H1 (cell line): ENCODE results near the gene ACP6. TPM values are rescaled to one million over a fixed set of nuclear protein-coding genes. Genes with fewer than 3 reads are reported as not detected.

ENCODE experiments used
- CTCF ChIA-PET: fragments of 300-600 bp; sonication (Branson Sonifier 250); formaldehyde crosslinking; loops from one replicate; lab custom pipeline; 2021; ENCODE audit not compliant: partially characterized antibody; lab: Charles Lee
- POLR2A ChIA-PET: fragments of 300-600 bp; sonication (Branson Sonifier 250); formaldehyde crosslinking; loops from one replicate; lab custom pipeline; 2021; ENCODE audit warnings: inconsistent platforms; ENCODE audit not compliant: partially characterized antibody; lab: Charles Lee
- DNase-seq, 2 experiments: peaks; one replicate each; pipeline versions ENCODE4 v3.0.0 to v3.0.0-alpha.2; 2010 to 2022; ENCODE audit warnings: low spot score in 2 of 2, low read depth in 1 of 2, mixed read lengths in 1 of 2
- FAIRE-seq: peaks from 2 replicates; lab custom pipeline; 2011; peaks lifted over from hg19 to GRCh38; lab: Jason Lieb, UNC
- H2AFZ ChIP-seq: 2 replicates; pipeline ENCODE4 v1.8.1; 2012; ENCODE audit warnings: low read length, inconsistent platforms
- H2AK5ac ChIP-seq: 2 replicates; pipeline ENCODE4 v1.6.1; 2013; ENCODE audit warnings: low read depth, low read length
- H2BK120ac ChIP-seq: replicated peaks from 2 replicates; pipeline ENCODE3; 2013; ENCODE audit warnings: low read depth, low read length, inconsistent platforms
- H2BK12ac ChIP-seq: 2 replicates; pipeline ENCODE4 v1.6.1; 2013; ENCODE audit warnings: low read depth, low read length
- H2BK15ac ChIP-seq: 2 replicates; pipeline ENCODE4 v1.6.1; 2013; ENCODE audit warnings: low read length
- H2BK20ac ChIP-seq: 2 replicates; pipeline ENCODE4 v1.6.1; 2013; ENCODE audit warnings: low read length
- H2BK5ac ChIP-seq: 2 replicates; pipeline ENCODE4 v1.6.1; 2013; ENCODE audit warnings: low read depth, low read length
- H3K14ac ChIP-seq: 2 replicates; pipeline ENCODE4 v1.6.1; 2013; ENCODE audit warnings: inconsistent platforms; ENCODE audit not compliant: insufficient read length
- H3K18ac ChIP-seq: 2 replicates; pipeline ENCODE4 v1.6.1; 2013; ENCODE audit warnings: low read length; ENCODE audit errors: extremely low read depth
- H3K23ac ChIP-seq: 2 replicates; pipeline ENCODE4 v1.6.1; 2013; ENCODE audit warnings: inconsistent platforms; ENCODE audit not compliant: insufficient read length
- H3K23me2 ChIP-seq: 2 replicates; pipeline ENCODE4 v1.6.1; 2013; ENCODE audit warnings: low read depth, low read length
- H3K27ac ChIP-seq: 2 replicates; pipeline ENCODE4 v1.6.1; 2011; ENCODE audit warnings: low read depth, low read length, inconsistent platforms
- H3K27me3 ChIP-seq, 4 experiments: replicated peaks in 1 of 4; 1 replicate in 1 of 4; 2 replicates in 3 of 4; pipeline versions ENCODE4 v1.6.1 to v1.8.1; 2011 to 2013; ENCODE audit warnings: low read length in 3 of 4, mild to moderate bottlenecking in 3 of 4, inconsistent platforms in 2 of 4, mixed read lengths in 2 of 4, moderate library complexity in 1 of 4; ENCODE audit not compliant: control insufficient read depth in 3 of 4, insufficient read depth in 3 of 4; ENCODE audit errors: extremely low read depth in 1 of 4
- H3K36me3 ChIP-seq, 4 experiments: 2 replicates each; pipeline versions ENCODE4 v1.6.1 to v1.8.1; 2011 to 2013; ENCODE audit warnings: mild to moderate bottlenecking in 4 of 4, low read length in 3 of 4, moderate library complexity in 2 of 4, control low read depth in 1 of 4, inconsistent platforms in 1 of 4; ENCODE audit not compliant: insufficient read depth in 4 of 4, control insufficient read depth in 2 of 4
- H3K4ac ChIP-seq: replicated peaks from 2 replicates; pipeline ENCODE3; 2013; ENCODE audit warnings: low read length, low read depth, mixed read lengths, inconsistent platforms; ENCODE audit not compliant: insufficient read length
- H3K4me1 ChIP-seq, 4 experiments: replicated peaks in 1 of 4; 1 replicate in 1 of 4; 2 replicates in 3 of 4; pipeline versions ENCODE4 v1.6.1 to v1.8.1; 2011 to 2013; ENCODE audit warnings: low read length in 3 of 4, inconsistent platforms in 2 of 4, mixed read lengths in 1 of 4; ENCODE audit not compliant: insufficient read depth in 4 of 4, control insufficient read depth in 3 of 4
- H3K4me2 ChIP-seq, 2 experiments: 2 replicates each; pipeline versions ENCODE4 v1.6.1 to v1.8.1; 2011 to 2013; ENCODE audit warnings: low read depth in 2 of 2, low read length in 2 of 2, control low read depth in 1 of 2, inconsistent platforms in 1 of 2, mild to moderate bottlenecking in 1 of 2; ENCODE audit not compliant: insufficient read depth in 1 of 2
- H3K4me3 ChIP-seq, 4 experiments: fragments of 200-600, 300-600 bp in 1 of 4; sonication (generic), shearing (Covaris generic), sonication (Bioruptor Twin) in 1 of 4; 2 replicates each; pipeline versions ENCODE4 v1.5.1 to v1.8.1; 2011 to 2016; ENCODE audit warnings: low read length in 4 of 4, low read depth in 3 of 4, control low read depth in 2 of 4, inconsistent platforms in 2 of 4, mild to moderate bottlenecking in 2 of 4, mixed read lengths in 1 of 4, moderate library complexity in 1 of 4; ENCODE audit not compliant: insufficient read depth in 2 of 4; ENCODE audit errors: extremely low read depth in 1 of 4
- H3K56ac ChIP-seq: replicated peaks from 2 replicates; pipeline ENCODE3; 2013; ENCODE audit warnings: low read depth, mild to moderate bottlenecking, mixed read lengths, low read length, inconsistent platforms; ENCODE audit not compliant: insufficient read length
- H3K79me1 ChIP-seq: 2 replicates; pipeline ENCODE4 v1.6.1; 2013; ENCODE audit warnings: low read depth, low read length, control low read depth
- H3K79me2 ChIP-seq, 2 experiments: 2 replicates each; pipeline versions ENCODE4 v1.6.1 to v1.8.1; 2012 to 2013; ENCODE audit warnings: low read length in 2 of 2, mild to moderate bottlenecking in 2 of 2, inconsistent platforms in 1 of 2; ENCODE audit not compliant: insufficient read depth in 2 of 2, control insufficient read depth in 1 of 2
- H3K9ac ChIP-seq, 4 experiments: replicated peaks in 1 of 4; 1 replicate in 1 of 4; 2 replicates in 3 of 4; pipeline versions ENCODE4 v1.6.1 to v1.8.1; 2011 to 2013; ENCODE audit warnings: low read depth in 3 of 4, low read length in 3 of 4, control low read depth in 2 of 4, mild to moderate bottlenecking in 2 of 4, moderate library complexity in 2 of 4, inconsistent platforms in 1 of 4; ENCODE audit errors: extremely low read depth in 1 of 4
- H3K9me3 ChIP-seq, 2 experiments: 2 replicates each; pipeline versions ENCODE4 v1.6.1 to v1.8.1; 2012 to 2013; ENCODE audit warnings: mild to moderate bottlenecking in 2 of 2, moderate library complexity in 2 of 2, control low read depth in 1 of 2, inconsistent platforms in 1 of 2, low read depth in 1 of 2, low read length in 1 of 2, mixed read lengths in 1 of 2; ENCODE audit not compliant: insufficient read depth in 2 of 2
- H4K20me1 ChIP-seq, 2 experiments: replicated peaks in 1 of 2; 2 replicates each; pipeline versions ENCODE3 to v1.8.1; 2011 to 2013; ENCODE audit warnings: inconsistent platforms in 2 of 2, low read length in 2 of 2, mild to moderate bottlenecking in 1 of 2; ENCODE audit not compliant: insufficient read depth in 2 of 2, control insufficient read depth in 1 of 2
- H4K5ac ChIP-seq: 2 replicates; pipeline ENCODE4 v1.6.1; 2013; ENCODE audit warnings: low read length, low read depth, mixed read lengths, inconsistent platforms; ENCODE audit not compliant: insufficient read length
- H4K8ac ChIP-seq: 2 replicates; pipeline ENCODE4 v1.8.0; 2013; ENCODE audit warnings: mild to moderate bottlenecking, moderate library complexity, low read length, inconsistent platforms; ENCODE audit not compliant: insufficient read depth; ENCODE audit errors: extremely low read depth
- H4K91ac ChIP-seq: replicated peaks from 2 replicates; pipeline ENCODE3; 2013; ENCODE audit warnings: low read length, mixed read lengths, inconsistent platforms; ENCODE audit not compliant: insufficient read length
- CEBPB ChIP-seq: IDR thresholded peaks from 2 replicates; pipeline ENCODE4 v1.6.1; 2012; ENCODE audit warnings: low read depth, low read length
- CHD1 ChIP-seq: IDR thresholded peaks from 2 replicates; pipeline ENCODE4 v1.6.1; 2012; ENCODE audit warnings: low read depth, low read length, improper control_type of control experiment
- GABPA ChIP-seq: IDR thresholded peaks from 2 replicates; pipeline ENCODE4 v1.6.1; 2011; ENCODE audit warnings: mild to moderate bottlenecking, low read length, moderate library complexity, borderline replicate concordance; ENCODE audit not compliant: insufficient read depth
- GTF2F1 ChIP-seq: IDR thresholded peaks from 2 replicates; pipeline ENCODE4 v1.6.1; 2012; ENCODE audit warnings: low read depth, low read length, improper control_type of control experiment, borderline replicate concordance
- HDAC6 ChIP-seq: IDR thresholded peaks from one replicate; pipeline ENCODE4 v1.7.1; 2012; ENCODE audit warnings: low read depth, mild to moderate bottlenecking, inconsistent platforms, low read length, moderate library complexity
- KDM5A ChIP-seq: fragments of 200-600 bp; IDR thresholded peaks from 2 replicates; pipeline ENCODE4 v1.7.1; 2012; ENCODE audit warnings: mild to moderate bottlenecking, low read length, inconsistent platforms, mixed read lengths
- SP1 ChIP-seq: IDR thresholded peaks from 2 replicates; pipeline ENCODE4 v1.6.1; 2011; ENCODE audit warnings: low read depth, low read length
- SRF ChIP-seq: IDR thresholded peaks from 2 replicates; pipeline ENCODE4 v1.6.1; 2011; ENCODE audit warnings: mild to moderate bottlenecking, low read depth, low read length, moderate library complexity
- TBP ChIP-seq: IDR thresholded peaks from 2 replicates; pipeline ENCODE4 v1.6.1; 2011; ENCODE audit warnings: low read depth, low read length, improper control_type of control experiment
- TCF12 ChIP-seq: IDR thresholded peaks from 2 replicates; pipeline ENCODE4 v1.6.1; 2011; ENCODE audit warnings: low read depth, mild to moderate bottlenecking, low read length
- WGBS, 2 experiments: shearing (Covaris generic) in 1 of 2; methylation state at CpG; one replicate each; pipeline versions ENCODE4 v1.1.6 to v1.1.7; 2013 to 2015; ENCODE audit warnings: low lambda C conversion rate in 2 of 2, mixed read lengths in 2 of 2, inconsistent platforms in 1 of 2, low coverage in 1 of 2, missing lambda C conversion rate in 1 of 2; ENCODE audit not compliant: insufficient replicate concordance in 2 of 2, insufficient coverage in 1 of 2, insufficient read length in 1 of 2; ENCODE audit errors: extremely low coverage in 1 of 2, missing lambda C conversion rate in 1 of 2; 5-methylcytosine and 5-hydroxymethylcytosine counted together
- polyA plus RNA-seq, 7 experiments: library from polyadenylated mRNA; depleted of rRNA in 3 of 7; stranded (reverse) in 5 of 7; unstranded in 2 of 7; fragments of >200 nt in 5 of 7; fragments of 200-250 nt in 2 of 7; gene quantifications; 1 replicate in 5 of 7; 2 replicates in 1 of 7; 4 replicates in 1 of 7; pipeline versions ENCODE4 v1.2.1 to v1.2.3, GENCODE V29; 2011 to 2013; ENCODE audit warnings: missing spikeins in 2 of 7, mixed read lengths in 2 of 7
- total RNA-seq: library from RNA; stranded (reverse); fragmentation: NEBNext Ultra II Directional; extraction: Animal tissue kit (Norgen Biotek cat#: 25700); gene quantifications from 2 replicates; pipeline ENCODE4 v1.2.1, GENCODE V29; 2021

The ACP6 gene
- total and polyA plus RNA-seq, 2 of the 8 experiments (the other 6 are each of a cell fraction or from before 2014, with no cell fraction given): 11.4 to 17.7 TPM

GRCh38 chr1:147611021-147611426, 59.3 kb downstream of the ACP6 start:
- DNase-seq (no peak), FAIRE-seq (no peak)
- H3K18ac ChIP-seq: no peak overlapping the region
- no peak overlapping the region for H3K56ac ChIP-seq
- H4K20me1 ChIP-seq: peaks cover 4 to 5% of the 10 kb centered on the region in 2 experiments
- 0 out of 2 replicates have a peak overlapping the region, but pooled peaks have one; percentile 3 for H2BK12ac ChIP-seq
- H3K23ac ChIP-seq: no peak overlapping the region
- no peak overlapping the region for H2BK120ac ChIP-seq
- H4K5ac ChIP-seq: no peak overlapping the region
- no peak overlapping the region for H4K8ac ChIP-seq
- no peak overlapping the region for H2AK5ac ChIP-seq
- H3K9me3 ChIP-seq: no peaks in the 10 kb centered on the region
- H2BK15ac ChIP-seq: no peak overlapping the region
- POLR2A ChIA-PET: interaction anchor here (0.5 to 2.8 kb wide), 8 partner anchors 10 to 157 kb away, joined by 3 to 15 read pairs (median 4); partner anchors contain the start of gene BCL9
- peak overlapping the region; percentile 8; the same call in 1 of the 2 replicates for H3K27ac ChIP-seq
- H3K4me2 ChIP-seq: no peak overlapping the region
- H3K14ac ChIP-seq: no peak overlapping the region
- H2BK20ac ChIP-seq: no peak overlapping the region
- peaks cover 10 to 53% (median 38%) of the 10 kb centered on the region in 4 experiments; a peak in 7 of 8 replicates for H3K36me3 ChIP-seq
- H3K79me1 ChIP-seq: no peaks in the 10 kb centered on the region; the same call in none of the 2 replicates
- H3K4ac ChIP-seq: no peak overlapping the region
- no peaks in the 10 kb centered on the region for H3K23me2 ChIP-seq
- peak overlapping the region; percentile 4; the same call in 1 of the 2 replicates for H2BK5ac ChIP-seq
- H2AFZ ChIP-seq: no peak overlapping the region
- H3K4me1 ChIP-seq: peaks cover 0 to 8% (median 0%) of the 10 kb centered on the region in 4 experiments; a peak in 2 of 7 replicates
- WGBS, 2 experiments: 84% methylated on average over 3 of the region's 3 CpGs; no CpG with 5 or more reads in 1 of the 2 experiments
- no peaks in the 10 kb centered on the region for H3K79me2 ChIP-seq
- CTCF ChIA-PET: interaction anchor here (0.7 to 3.1 kb wide), 13 partner anchors 16 to 210 kb away, joined by 3 to 16 read pairs (median 3); no protein-coding TSS in a partner anchor
- no peak overlapping the region for H4K91ac ChIP-seq
- no peak overlapping the region for H3K9ac ChIP-seq
- H3K27me3 ChIP-seq: no peaks in the 10 kb centered on the region
- H3K4me3 ChIP-seq: no peak overlapping the region
- TF ChIP-seq SRF (no peak), HDAC6 (no peak), TBP (no peak), GABPA (no peak), CHD1 (no peak), TCF12 (no peak), KDM5A (no peak), CEBPB (no peak), GTF2F1 (no peak), SP1 (no peak)
